VCaP (cell line): ENCODE results near the gene OR2A25.

Source experiments
- H3K27ac ChIP-seq: fragments of 450-650 bp; 2 replicates; pipeline ENCODE4 v1.5.1; 2017
- TF ChIP-seq, protein P1 (sequence below): fragments of 450-650 bp; conservative IDR thresholded peaks from 2 replicates; pipeline ENCODE4 v1.5.1; 2017; ENCODE audit warnings: mild to moderate bottlenecking, moderate library complexity

The OR2A25 gene

DNA sequence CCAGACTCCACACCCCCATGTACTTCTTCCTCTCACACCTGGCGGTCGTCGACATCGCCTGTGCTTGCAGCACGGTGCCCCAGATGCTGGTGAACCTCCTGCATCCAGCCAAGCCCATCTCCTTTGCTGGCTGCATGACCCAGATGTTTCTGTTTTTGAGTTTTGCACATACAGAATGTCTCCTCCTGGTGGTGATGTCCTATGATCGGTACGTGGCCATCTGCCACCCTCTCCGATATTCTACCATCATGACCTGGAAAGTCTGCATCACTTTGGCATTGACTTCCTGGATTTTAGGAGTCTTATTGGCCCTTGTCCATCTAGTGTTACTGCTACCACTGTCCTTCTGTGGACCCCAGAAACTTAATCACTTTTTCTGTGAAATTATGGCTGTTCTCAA lies 4.8 kb downstream of the OR2A25 start:
- TF ChIP-seq, protein P1, sequence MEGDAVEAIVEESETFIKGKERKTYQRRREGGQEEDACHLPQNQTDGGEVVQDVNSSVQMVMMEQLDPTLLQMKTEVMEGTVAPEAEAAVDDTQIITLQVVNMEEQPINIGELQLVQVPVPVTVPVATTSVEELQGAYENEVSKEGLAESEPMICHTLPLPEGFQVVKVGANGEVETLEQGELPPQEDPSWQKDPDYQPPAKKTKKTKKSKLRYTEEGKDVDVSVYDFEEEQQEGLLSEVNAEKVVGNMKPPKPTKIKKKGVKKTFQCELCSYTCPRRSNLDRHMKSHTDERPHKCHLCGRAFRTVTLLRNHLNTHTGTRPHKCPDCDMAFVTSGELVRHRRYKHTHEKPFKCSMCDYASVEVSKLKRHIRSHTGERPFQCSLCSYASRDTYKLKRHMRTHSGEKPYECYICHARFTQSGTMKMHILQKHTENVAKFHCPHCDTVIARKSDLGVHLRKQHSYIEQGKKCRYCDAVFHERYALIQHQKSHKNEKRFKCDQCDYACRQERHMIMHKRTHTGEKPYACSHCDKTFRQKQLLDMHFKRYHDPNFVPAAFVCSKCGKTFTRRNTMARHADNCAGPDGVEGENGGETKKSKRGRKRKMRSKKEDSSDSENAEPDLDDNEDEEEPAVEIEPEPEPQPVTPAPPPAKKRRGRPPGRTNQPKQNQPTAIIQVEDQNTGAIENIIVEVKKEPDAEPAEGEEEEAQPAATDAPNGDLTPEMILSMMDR: no peak
- no peak overlapping the region for H3K27ac ChIP-seq

DNA sequence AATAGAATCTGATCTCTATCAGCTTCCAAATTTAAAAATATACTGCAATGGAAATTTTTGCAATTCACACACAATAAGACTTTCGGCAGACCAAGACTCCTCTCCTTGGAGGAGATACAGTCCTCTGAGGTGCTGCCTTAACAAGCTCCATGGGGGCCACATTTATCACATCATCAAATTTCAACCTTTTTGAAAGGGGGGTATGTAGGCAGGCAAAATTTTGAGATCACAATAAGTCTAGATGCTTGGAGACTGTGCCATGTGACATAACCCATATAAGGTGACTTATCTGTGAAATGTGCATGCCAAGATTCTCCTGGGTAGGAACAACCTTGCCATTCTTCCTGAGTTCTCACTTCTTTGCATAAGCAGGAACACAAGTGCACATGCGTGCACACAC lies 16.4 kb downstream of the OR2A25 start, which contains the start of gene OR2A12:
Gene OR2A12, plus strand, starts transcription at position 301 of the 400 bp plus-strand sequence. CDS start 8,830 bp downstream, outside the sequence.
- H3K27ac ChIP-seq: no peak within 1 kb of the TSS
- TF ChIP-seq, protein P1: no peak

DNA sequence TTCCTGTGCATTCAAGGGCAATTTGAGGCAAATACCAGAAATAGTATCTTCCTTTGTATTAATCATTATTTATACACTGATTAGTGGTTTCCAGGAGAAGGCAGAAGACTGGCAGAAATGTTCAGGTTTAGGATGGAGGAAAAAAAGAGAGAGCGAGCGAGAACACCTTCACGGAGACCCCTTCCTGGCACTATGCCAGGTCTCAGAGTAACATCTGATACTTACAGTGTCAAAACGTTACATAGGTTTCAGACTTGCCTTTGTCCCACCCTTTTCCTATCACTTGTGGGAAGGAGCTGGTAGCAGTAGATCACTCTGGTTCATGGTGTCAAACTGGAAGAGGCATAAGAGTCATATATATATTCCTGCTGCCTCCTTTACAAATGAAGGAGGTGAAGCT lies 17.1 kb downstream of the OR2A25 start:
- TF ChIP-seq, protein P1: no peak
- no peak overlapping the region for H3K27ac ChIP-seq

DNA sequence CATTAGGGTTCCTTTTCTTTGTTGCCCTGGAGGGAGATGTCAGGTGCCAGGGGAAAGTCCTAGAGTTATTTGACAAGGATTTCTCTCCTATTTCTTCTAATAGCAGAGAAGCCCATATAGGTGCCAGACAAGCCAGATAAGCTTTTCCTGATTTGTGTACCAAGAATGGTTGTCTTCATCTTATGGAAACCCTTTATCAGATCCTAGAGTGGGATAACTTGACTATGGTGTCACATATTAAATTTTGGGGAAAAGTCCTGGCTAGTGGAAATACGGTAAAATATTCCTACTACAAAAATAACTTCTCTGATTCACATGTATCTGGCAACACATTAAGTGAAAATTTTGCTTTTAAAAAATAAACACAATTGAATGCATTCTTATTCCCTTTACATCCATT lies 17.6 kb downstream of the OR2A25 start:
- TF ChIP-seq, protein P1: no peak
- no peak overlapping the region for H3K27ac ChIP-seq

DNA sequence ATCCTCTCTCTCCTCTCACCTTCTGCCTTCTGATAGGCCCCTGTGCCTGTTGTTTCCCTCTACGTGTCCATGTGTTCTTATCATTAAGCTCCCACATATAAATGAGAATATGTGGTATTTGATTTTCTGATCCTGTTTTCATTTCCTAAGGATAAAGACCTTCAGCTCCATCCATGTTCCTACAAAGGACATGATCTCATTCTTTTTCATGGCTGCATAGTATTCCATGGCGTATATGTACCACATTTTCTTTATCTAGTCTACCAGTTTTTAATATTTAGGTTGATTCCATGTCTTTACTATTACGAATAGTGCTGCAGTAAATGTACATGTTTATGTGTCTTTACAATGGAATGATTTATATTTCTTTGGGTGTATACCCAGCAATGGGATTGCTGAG lies 21.1 kb downstream of the OR2A25 start:
- no peak overlapping the region for H3K27ac ChIP-seq
- TF ChIP-seq, protein P1: no peak

DNA sequence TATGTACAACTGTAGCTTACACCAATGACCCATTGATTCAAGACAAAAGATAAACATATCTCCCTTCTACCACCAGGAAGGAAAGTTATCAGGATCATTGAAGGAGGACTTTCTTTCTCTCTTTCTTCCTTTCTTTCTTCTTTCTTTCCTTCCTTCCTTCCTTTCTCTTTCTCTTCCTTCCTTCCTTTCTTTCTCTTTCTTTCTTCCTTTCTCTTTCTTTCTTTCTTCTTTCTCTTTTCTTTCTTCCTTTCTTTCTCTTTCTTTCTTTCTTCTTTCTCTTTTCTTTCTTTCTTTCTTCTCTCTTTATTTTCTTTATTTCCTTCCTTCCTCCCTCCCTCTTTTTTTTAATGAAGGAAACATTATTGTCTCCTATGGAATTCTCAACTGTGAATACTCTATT lies 29.2 kb downstream of the OR2A25 start:
- H3K27ac ChIP-seq: no peak overlapping the region
- TF ChIP-seq, protein P1: no peak

GRCh38 chr7:144100607-144101006 lies 31.0 kb downstream of the OR2A25 start:
- no peak overlapping the region for H3K27ac ChIP-seq
- TF ChIP-seq, protein P1: no peak
